Activated CD4-positive, CD25-positive, alpha-beta regulatory T cell treated with anti-CD3 and anti-CD28 coated beads, Interleukin-2, amount 50 U/mL, for 16 hours (primary cell): ENCODE data around the gene SCRN2.

Experiments used
- DNase-seq: peaks from one replicate; pipeline ENCODE4 v3.0.0-alpha.2; 2020; ENCODE audit warnings: low read depth, low spot score

Gene SCRN2

DNA sequence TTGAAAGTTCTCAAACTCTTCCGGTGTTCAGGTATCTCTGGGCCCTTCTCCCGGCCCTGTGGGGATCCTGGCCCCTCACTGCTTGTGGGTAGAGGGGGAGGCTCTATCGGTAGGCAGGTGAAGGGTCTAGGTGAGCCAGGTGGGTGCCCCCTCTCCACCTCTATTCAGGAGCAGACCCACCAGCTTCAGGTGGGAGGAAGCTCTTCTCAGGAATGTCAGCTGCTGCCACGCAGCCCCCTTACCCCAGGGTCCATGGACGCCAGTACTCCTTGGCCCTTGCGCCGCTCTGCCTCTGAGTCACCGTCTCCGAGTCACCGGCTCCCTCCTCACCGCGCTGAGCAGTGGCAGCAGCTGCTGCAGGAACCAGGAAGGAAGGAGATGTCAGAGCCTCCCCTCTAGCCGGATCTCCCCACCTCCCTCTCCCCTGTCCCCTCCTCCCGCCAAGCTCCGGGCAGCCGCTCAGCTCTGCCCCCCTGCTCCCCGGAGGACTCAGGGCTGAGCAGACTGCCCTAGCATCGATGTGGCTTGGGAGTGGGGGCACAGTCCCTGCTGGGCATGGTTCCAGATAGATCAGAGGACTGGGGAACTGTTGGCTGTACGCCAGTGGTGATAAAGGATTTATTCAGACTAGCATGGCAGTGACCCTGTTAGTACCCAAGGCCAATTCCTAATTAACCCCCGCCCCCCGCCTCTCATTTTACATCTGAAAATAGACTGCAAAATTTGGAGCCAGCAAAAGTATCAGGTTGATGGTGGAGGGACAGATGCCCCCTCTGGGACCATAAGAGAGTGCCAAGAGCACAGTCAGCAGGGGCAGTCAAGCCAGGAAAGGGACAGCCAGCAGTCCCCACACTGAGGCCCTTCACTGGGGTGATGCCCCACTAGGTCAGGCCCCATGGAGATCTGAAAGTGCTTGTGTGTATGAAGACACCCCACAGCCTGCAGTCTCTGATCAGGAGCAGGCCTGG lies 19.4 kb downstream of the SCRN2 start, which contains the start of gene OSBPL7:
OSBPL7 (minus strand) TSS at position 371 of the 968 bp plus-strand sequence. CDS start 1,516 bp downstream, outside the sequence.
- peak; percentile 40 for DNase-seq

DNA sequence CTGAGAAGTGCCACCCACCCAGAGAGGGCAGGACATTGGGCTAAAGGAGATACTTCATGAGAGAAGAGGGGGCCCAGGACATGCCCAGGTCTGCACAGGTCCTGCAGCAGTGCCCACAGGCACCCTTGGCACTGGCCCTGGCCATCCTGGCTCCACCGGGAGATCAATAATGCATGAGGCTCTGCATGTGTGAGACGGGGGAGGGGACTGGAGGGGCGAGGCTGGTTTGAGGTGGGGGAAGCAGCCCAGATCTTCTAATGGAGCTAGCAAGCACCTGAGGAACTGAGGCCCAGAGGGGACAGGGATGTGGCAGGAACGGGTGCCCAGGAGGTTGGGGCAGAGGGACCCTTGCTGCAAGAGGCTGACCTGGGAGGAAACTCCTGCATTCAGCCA lies 20.0 kb downstream of the SCRN2 start:
- DNase-seq: no peak

DNA sequence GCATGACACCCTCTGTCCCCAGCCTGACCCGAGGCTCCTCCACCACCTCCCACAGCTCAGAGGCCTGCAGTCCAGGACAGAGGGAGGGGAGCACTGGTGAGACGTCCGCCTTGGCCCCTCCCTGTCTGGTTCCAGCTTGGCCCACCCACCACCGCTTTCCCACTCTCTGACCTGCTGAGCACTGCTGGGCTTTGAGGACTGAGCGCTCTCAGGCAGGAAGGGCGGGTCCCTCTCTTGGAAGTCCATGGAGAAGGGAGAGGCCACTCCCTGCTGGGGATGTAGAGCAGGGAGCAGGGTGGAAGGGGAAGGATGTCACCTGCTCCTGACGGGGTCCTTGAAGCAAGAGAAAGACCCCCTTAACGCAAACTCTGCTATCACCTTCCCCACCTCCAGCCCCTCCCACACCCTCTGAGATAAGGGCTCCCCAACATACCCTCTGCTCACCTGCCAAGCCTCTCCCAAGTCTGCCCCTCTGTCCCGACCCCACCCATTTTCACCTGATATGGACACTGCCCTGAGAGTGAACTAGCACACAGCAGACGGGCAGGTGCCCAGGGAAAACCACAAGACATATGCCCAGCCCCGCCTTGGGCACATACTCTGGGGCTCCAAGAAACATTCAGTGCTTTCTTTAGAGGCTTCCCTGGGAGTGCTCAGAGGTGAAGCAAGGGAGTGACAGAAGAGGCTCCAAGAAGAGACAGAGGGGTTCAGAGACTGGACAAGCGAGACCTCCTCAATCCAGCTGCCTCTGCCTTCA lies 20.9 kb downstream of the SCRN2 start:
- DNase-seq: no peak

DNA sequence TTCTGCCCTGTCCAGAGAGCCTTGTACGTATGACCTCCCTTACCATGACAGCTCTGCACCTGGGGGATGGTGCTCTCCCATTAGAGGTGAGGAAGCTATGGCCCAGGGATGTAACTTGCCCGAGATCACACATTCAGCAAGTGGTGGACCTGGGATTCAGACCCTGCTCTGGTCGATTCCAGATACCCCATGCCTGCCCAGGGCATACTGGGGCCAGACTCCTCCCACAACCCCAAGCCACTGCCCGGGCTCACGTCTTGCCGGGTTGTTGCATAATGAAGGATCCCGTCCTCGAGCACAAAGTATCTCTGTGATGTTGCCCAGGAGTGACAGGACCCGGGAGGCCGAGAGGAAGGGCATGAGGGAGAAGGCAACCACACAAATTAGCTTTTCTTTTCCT lies 21.6 kb downstream of the SCRN2 start:
- DNase-seq: no peak

DNA sequence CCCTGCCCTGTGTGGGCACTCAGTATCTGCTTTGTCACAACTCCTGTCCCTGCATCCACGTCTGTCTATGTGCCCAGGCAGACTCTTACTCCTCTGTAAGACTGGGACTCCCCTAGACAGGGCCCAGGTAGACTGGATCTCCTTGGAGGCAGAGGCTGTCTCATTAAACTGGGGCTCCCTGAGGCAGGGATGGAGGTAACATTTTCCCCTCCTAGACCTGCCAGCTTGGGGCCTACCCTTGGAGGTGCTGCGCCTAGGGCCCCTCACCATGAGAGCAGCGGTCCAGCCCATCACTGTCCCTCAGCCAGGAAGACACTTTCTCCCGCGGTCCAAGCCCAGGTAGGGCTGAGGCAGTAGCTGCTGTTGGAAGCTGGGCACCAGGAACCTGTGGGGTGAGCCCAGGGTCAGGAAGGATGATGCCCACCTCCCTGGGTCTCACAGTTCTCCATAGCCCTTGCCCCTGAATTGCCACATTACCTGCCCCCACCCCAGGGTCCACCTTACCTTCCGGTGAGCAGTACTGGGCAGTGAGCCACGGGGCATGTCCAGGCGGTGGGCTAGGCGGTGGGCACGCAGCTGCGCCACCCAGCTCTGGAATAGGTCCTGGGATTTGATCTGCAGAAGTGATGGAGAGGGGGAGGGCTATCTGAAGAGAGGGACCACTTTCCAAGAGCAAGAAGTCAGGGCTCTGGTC lies 22.9 kb downstream of the SCRN2 start:
- DNase-seq: no peak

DNA sequence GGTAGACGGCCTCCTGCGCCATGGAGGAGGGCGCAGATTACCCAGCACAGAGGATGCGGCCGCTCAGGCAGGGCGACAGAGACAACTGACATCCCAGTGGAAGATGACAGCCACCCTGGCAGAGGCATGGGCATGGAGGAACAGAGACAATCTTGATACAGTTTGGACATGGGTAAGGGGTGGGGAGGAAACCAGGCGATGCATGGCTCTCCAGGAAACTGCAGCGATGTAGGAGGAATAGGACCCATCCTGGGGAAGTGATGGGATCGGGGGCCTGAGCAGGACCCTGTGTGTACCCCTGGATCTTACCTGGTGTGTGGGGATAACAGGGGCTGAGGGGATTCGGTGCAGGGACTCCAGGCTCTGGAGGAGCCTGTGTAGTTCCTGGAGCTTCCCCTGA lies 24.1 kb downstream of the SCRN2 start:
- DNase-seq: no peak

DNA sequence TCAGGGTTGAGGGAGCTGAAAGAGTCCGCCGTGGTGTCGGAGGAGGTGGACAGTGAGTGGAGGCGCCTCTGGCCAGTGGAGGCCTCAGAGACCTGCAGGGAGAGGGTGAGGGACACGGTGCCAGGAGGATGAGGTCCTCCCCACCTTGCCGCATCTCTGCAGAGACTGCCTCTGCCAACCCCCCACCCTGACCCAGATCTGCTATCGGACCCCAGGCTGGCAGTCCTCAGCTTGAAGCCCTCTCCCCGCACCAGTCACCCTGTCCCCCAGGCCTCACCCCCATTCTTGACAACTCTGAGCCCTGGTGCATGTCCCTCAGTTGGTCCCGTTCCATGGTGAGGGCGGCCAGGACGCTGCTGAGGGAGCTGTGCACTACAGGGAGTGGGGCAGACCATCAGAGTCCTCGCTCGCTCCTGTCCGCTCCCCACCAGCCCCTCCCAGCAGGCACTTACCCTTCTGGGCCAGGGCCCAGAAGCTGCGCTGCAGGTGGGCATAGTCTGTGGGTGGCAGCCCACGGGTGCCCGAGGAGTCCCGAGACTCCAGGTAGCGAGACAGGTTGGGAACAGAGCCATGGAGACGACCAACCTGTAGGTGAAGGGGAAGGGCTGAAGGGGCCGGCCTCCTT lies 24.9 kb downstream of the SCRN2 start:
- DNase-seq: no peak

DNA sequence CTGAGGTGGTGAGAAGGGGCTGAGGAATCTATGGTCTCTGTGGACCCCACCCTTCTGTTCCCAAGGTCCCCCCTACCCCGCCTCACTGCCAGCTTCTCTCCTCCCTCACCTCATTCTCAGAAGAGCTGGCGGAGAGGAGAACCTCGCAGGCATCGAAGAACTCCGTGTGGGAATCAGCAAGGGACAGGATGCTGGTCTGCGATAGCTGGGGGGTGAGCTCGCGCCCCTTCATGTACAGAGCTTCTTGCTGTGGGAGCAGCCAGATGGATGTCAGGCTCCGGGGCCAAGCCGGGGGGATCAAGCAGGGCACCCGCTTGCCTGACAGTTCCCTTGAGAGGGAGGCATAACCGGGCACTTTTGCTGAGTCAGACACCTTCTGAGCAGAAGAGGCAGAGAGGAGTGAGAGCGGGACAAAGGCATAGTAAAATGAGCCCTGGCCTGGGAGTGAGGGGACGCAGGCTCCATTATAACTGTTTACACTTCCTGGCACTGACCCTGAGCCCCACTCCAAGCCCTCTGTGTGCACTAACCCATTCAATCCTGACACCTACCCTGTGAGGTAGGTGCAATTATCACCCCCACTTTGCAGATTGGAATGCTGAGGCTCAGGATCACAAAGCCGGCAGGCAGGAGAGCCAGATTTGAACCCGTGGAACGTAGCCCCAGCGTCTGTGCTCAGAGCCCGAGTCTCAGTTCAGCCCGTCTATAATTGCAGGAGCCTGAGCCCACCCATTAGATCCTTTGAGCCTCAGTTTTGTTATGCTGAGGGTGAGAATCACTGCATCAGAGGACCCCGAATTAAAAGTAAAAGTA lies 25.8 kb downstream of the SCRN2 start:
- DNase-seq: no peak

DNA sequence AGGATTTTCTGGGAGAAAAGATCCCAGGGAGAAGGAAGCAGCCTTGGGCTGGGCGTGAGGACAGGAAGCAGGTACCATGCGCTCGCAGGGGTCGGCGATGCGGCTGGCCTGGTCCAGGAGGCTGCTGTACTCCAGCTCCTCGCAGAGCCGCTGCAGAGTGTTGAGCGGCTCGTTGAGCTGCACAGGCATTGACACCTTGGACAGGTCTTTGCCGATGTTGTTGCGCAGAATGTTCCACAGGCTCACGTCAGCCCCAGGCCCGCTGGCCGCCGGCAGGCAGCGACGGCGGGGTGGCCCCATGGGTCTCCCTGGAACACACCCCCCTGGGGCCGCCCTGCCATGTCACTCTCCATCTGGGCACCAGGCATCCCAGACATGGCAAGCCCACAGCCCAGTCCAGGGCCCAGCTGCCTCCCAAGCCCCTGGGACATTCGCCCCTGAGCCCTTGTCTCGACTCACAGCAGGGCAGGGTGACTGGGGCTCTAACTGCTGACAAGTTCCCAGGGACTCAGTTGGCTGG lies 27.5 kb downstream of the SCRN2 start:
- no peak for DNase-seq

DNA sequence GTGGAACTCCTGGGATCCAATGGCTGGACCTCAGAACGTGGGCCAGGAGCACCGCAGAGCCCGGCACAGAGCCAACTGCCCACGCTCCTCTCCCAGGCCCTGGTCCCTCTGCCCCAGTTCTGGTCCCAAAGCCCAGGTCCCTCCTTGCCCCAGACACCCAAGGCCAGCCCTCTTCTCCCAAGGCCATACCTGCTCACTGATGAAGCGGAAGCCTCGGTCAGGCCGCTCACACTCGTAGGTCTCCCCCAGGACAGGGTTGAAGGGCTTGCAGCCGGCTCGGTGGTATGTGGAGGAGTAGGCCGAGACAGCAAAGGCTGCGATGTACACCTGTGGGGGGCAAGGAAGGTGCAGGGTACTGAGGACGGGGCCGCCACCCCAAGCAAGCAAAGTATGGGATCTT lies 28.0 kb downstream of the SCRN2 start:
- no peak for DNase-seq

DNA sequence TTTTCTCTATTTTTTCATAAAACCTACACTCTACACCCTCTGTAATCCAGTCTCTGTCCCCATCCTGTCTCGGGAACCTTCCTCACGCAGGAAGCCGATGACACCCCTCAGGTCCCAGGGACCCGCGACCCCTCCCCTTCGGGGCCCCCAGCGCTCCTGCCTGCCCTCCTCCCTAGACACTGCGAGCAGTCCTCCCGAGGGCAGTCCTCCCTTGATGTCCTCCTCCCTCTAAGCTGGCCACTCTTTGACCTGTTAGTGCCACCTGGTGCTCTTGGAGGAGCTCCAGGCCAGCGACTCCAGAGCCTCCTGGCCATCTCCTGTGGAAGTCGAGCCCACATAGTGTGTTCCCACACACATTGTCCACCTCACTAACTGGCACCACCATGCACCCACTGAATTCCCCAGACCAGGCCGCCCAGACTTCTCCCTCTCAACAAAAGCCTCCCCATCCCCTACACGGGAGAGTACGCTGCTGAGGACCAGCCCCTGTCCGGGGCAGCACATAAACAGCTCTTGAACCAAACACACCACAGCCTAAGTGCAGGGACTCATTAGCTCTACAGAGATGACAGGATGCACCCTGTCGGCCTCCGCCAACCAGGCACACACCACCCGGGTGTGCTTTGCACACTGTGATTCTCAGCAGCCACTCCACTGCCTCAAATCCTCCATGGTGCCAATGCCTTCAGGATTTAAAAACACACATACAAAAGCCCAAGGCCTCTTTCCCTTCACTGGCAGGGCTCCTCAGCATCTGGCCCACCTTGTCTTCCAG lies 28.7 kb downstream of the SCRN2 start:
- DNase-seq: no peak

DNA sequence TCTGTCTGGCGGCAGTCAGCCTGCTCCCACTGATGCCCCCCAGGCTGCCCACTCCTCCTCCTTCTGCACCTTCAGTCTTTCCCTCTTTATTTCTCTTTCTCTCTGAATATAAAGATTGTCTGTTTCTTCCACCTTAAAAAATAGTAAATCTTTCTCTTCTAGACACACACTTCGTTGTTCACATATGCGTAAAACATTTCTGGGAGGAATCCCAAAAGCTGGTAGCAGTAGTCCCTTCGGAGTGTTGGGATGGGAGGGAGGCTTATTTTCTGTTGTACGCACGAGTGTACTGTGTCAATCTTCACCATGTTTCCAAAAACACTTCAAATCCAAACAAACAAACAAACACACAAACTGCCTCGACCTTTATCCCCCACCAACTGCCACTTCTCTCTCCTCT lies 29.4 kb downstream of the SCRN2 start:
- no peak for DNase-seq

DNA sequence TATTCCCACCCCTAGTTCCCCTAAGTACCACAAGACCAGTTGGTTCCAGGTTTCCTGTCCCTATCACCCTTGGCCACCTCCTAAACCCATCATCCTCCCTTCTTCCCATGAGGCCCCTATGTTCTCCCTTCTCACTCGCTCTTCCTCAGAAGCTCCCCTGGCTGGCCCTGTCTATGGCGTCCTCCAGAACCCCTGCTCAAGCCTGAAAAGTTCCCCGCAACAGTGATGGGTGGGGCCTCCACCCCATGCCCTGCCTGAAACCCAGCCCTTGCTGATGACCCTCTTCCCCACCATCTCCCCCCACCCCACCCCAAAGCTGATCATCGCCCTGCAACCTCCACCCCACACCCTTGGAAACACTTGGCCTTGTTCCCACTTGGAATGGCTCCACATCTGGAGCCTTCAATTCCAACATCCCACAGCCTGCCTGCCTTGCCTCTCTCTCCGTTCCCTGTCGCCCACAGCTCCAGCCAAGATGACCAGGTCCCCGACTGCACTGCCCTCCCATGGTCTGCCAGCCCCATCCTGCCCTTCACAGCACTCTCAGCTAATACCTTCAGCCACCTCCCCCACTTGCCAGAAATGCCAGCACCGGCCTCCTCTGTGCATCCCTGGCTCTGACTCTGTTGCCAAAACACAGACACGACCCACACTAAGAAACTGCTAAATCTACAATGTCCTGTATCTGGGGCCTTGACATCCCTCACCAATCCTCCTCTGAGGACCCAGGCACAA lies 30.0 kb downstream of the SCRN2 start:
- no peak for DNase-seq

DNA sequence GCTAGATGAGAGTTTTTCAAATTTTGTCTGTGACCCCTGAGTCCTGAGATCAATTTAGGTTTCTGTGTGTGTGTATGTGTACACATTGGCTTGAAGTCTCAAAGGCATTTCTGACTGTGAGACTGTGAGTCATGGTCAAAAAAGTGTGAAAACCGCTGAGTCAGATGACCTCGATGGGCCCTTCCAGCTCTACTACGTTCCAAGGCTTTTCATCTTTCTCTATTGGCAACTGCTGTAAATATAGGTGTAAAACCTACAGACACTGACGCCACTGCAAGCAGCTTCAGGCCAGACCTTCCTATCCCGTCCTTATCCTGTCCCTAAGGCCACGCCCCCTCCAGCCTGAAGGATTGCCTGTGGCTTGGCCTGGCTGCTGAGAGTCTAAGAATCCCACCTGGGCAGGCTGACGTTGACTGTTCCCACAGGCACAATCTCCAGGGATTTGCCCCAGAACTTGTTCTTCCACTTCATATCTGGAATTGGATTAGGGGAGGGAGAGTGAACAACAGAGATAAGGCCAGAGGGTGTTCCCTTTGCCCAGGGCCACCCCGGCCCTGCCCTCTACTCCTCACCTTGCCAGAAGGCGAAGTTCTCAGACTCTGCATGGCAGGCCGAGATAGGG lies 30.8 kb downstream of the SCRN2 start:
- DNase-seq: no peak

DNA sequence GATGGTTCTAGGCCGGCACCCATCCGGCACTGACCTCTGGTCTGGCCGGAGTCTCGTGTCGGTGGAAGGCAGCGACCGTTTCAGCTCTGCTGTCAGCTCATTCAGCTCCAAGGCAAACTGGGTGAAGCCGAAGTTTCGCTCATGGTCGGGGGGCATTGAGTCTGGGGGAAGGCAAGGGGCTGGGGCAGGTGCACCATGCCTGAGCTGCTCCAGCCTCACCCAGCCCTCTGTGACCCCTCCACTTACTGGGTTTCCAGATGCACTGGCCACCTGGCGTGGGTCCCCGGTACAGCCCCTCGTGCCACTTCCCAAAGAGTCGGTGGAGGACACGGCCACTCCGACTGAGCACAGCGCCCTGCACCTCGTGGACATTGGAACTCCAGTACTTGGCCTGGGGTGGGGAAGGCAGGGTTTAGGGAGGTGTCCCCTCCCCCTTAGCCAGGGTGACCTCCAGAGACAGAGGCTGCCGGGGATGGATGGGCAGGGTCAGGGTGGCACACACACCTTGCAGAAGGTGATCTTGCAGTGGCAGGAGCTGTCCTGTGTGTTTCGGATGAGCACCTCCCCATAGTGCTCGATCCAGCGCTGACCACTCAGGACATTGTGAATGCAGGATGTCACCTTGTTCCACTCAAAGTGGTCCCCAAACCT lies 32.1 kb downstream of the SCRN2 start:
- no peak for DNase-seq

DNA sequence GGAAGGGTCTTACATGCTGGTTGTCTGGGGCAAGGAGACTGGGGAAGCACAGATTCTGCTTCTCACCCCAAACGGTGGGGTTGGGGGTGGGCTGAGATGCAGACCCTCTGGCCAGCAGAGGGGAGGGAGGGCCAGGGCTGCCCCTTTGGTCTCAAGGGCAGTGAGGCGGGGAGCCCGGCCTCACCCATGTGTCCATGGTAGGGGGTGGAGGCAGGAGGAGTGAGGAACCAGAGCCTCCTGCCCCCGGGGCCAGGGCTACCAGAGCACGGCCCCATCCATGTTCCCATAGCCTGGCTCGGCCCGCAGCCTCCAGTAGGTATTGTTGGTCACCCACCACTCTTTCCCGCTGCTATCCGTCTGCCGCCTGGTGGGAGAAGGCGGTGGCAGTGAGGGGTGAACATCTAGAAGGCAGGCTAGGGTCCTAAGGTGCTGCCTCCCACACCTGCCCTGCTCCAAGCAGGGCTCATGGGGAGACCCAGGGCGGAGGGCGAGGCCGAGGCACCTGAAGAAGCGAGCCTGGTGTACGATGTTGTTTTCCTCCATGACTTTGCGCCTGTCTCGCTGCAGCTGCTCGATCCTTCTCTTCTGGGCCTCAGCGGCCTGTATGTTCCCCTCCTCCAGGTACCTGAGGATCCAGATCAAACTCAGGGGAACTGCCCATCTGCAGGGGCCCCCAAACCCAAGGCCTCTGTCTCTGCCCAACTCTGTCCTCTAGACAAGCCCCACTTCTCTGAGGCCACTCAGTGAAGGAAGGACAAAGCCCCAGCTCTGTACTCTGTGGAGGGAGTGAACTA lies 32.8 kb downstream of the SCRN2 start:
- no peak for DNase-seq

DNA sequence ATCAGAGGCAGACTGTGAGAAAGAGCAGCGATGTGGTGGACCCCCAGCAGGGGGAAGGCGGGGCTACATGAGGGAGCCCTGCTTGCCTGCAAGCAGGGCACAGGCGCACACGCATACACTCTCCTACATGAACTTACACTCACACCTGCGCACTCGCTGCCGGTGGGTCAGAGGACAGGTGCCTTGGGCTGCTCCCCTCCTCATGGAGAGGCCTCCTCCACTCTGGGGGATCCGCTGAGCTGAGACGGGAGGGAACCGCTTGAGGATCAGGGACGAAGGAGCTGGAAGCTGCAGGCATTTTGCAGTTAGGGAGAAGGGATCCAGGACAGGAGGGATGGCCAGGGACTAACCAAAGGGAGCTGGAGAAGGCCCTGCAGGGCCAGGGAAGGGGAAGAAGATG lies 33.7 kb downstream of the SCRN2 start:
- DNase-seq: no peak
